Activated T-helper 1 cell treated with anti-CD3 and anti-CD28 coated beads, Interleukin-12 subunit alpha, Interleukin-12 subunit beta, Interleukin-2, Interleukin-4 antibody, amounts not matched to agents 30 ng/mL and 10 ng/mL and 1 ng/mL, durations not matched to agents 14 hours and 24 hours and 36 hours (primary cell): ENCODE results near the gene LLCFC1. TPM values are rescaled to one million over a fixed set of nuclear protein-coding genes. Genes with fewer than 3 reads are reported as not detected.
"Not testable (repeated sequence)": the region's sequence is repeated elsewhere in the genome, so short reads cannot be mapped to it uniquely, and the experiment has no call there.

Experiments used
- DNase-seq: peaks from one replicate; pipeline ENCODE4 v3.0.0; 2021; ENCODE audit warnings: low spot score
- H3K27ac Mint-ChIP-seq: one replicate; pipeline ENCODE4 v1.8.0; 2021; ENCODE audit warnings: mild to moderate bottlenecking, mixed read lengths
- H3K27me3 Mint-ChIP-seq: one replicate; pipeline ENCODE4 v1.8.0; 2022; ENCODE audit warnings: mild to moderate bottlenecking, moderate library complexity, mixed read lengths; ENCODE audit not compliant: insufficient read depth
- H3K36me3 Mint-ChIP-seq: one replicate; pipeline ENCODE4 v1.8.0; 2021; ENCODE audit warnings: low read depth, mixed read lengths
- H3K4me1 Mint-ChIP-seq: one replicate; pipeline ENCODE4 v1.8.0; 2021; ENCODE audit warnings: low read depth, mixed read lengths
- H3K4me3 Mint-ChIP-seq: one replicate; pipeline ENCODE4 v1.8.0; 2021; ENCODE audit warnings: mild to moderate bottlenecking, moderate library complexity, mixed read lengths
- H3K9me3 Mint-ChIP-seq: one replicate; pipeline ENCODE4 v1.8.0; 2021; ENCODE audit warnings: mixed read lengths
- intact Hi-C: fragments of 100-400 bp; cut with micrococcal nuclease; formaldehyde crosslinking; loops from one replicate; pipeline ENCODE4 v1.15.1; 2024
- total RNA-seq: library from RNA; stranded (reverse); gene quantifications from 2 replicates; pipeline ENCODE4 v1.2.3, GENCODE V29; 2022

Gene LLCFC1
- total RNA-seq, 1 donor from 2014 or later: not detected

DNA sequence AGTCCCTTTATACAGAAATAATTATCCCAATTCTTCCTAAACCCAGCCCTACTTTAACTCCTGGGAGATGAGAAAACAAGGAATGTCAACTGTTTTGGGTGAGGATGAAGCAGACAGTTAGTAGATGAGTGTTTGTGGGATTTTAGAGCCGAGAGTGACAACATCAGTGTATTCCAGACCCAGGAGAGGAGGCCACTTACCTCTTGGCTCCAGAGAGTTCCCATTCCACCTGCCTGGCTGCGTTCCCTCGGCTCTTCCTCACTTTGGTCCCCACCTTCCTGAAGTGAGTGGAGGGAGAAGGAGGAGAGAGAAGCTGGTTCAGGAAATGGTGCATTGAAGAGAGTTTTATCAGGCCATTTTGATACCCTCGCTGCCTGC is 22.3 kb downstream of the LLCFC1 start:
- Mint-ChIP-seq H3K9me3 (no peaks in the 10 kb centered on the region), H3K27ac (no peak overlapping the region), H3K4me1 (no peaks in the 10 kb centered on the region), H3K4me3 (no peak overlapping the region), H3K27me3 (peaks cover 15% of the 10 kb centered on the region), H3K36me3 (no peaks in the 10 kb centered on the region)
- DNase-seq: no peak
- intact Hi-C loops: no loop called here

DNA sequence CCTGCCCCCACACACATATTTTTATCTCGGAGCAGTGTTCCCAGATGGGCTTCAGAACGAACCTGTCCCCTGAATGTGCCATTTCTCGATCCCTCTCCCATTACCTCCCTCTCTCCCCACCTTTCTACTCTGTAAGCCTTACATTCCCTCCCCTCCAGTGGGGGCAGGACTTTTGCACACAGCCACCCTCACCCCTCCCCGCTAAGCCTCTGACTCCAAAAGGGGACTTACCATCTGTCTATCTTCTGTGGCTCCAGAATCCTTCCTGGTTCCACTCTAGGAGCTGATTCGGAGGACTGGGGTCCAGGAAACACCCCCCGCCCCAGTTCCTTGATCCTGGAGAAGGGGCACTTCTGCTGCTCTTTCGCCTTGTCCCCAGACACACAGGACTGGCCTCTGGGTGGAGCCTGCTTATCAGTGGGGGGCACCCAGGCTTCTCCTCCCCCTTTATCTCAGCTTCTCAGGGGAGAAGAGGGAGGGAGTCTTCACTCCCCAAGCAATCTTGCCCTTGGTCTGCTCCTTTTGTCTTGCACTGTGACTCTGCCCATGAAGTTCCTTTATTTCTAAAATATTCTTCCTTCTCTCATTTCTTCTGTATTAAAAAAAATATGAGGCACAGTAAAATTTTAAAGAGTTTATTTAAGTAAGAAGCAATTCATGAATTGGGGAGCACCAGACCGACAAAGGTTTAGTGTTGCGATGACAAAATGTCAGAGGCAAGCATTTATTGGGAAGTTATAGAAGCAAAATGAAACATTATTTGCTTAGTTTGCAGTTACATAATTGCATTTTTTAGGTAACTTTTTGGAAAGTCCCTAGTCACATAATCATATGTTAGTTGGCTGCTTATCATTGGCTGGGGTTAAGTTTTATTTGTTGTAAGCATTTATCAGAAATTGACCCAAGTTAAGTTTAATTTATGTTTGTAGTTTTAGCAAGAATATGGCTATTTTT is 23.0 kb downstream of the LLCFC1 start, which contains the start of gene KEL:
Gene KEL (minus strand): TSS at position 391 of the 954 bp plus-strand sequence. CDS start 157 bp downstream, at position 234.
- no peak within 1 kb of the TSS for H3K4me3 Mint-ChIP-seq
- DNase-seq: no peak
- peaks cover 20% of the 10 kb centered on the region for H3K27me3 Mint-ChIP-seq
- no peaks in the 10 kb centered on the region for H3K9me3 Mint-ChIP-seq
- intact Hi-C loops: no loop called here
- H3K27ac Mint-ChIP-seq: no peak within 1 kb of the TSS
- no peaks in the 10 kb centered on the region for H3K4me1 Mint-ChIP-seq
- H3K36me3 Mint-ChIP-seq: no peaks in the 10 kb centered on the region

DNA sequence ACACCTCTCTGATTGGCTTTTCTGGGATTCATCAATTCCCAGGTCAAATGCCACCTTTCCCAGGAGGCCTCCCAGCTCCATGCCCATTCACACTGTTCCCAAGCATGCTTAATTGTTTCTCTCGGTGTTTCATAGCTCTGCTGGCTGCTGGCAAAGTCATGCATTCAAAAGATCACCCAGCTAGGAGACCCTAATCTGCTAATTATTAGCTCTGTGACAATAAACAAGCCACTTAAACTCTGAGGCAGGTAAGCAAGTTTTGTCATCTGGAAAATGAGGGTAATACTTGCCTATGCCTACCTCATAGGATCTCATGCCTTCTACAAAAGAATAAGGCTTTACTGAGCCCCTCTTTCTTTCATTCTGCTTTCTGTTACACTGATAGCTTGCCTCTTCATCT is 23.7 kb downstream of the LLCFC1 start:
- H3K27me3 Mint-ChIP-seq: peaks cover 20% of the 10 kb centered on the region
- H3K27ac Mint-ChIP-seq: no peak overlapping the region
- no peak overlapping the region for H3K4me3 Mint-ChIP-seq
- no peaks in the 10 kb centered on the region for H3K36me3 Mint-ChIP-seq
- no peaks in the 10 kb centered on the region for H3K9me3 Mint-ChIP-seq
- no peak for DNase-seq
- no peaks in the 10 kb centered on the region for H3K4me1 Mint-ChIP-seq
- intact Hi-C loops: no loop called here

DNA sequence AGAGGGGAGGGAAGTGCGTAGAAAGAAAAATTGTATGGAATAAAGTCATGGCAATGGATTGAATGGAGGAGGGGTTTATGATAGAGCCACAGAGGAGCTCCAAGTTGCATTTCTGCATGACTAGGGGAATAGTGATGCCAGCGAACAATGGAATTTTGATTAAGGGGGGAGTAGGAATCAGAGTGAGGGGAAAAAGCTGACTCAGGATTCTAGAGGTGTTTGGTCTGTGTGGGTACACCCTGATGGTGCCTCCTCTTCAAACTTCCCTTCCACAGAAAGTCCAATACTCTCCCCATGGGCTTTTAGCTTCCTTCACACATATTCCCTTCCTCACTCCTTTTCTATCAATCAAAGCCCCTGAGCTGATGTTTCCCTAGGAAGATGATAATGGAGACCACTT is 24.7 kb downstream of the LLCFC1 start:
- no peak for DNase-seq
- no peaks in the 10 kb centered on the region for H3K36me3 Mint-ChIP-seq
- no peak overlapping the region for H3K4me3 Mint-ChIP-seq
- intact Hi-C loops: no loop called here
- H3K27me3 Mint-ChIP-seq: peaks cover 16% of the 10 kb centered on the region
- no peaks in the 10 kb centered on the region for H3K4me1 Mint-ChIP-seq
- H3K27ac Mint-ChIP-seq: no peak overlapping the region
- H3K9me3 Mint-ChIP-seq: no peaks in the 10 kb centered on the region

DNA sequence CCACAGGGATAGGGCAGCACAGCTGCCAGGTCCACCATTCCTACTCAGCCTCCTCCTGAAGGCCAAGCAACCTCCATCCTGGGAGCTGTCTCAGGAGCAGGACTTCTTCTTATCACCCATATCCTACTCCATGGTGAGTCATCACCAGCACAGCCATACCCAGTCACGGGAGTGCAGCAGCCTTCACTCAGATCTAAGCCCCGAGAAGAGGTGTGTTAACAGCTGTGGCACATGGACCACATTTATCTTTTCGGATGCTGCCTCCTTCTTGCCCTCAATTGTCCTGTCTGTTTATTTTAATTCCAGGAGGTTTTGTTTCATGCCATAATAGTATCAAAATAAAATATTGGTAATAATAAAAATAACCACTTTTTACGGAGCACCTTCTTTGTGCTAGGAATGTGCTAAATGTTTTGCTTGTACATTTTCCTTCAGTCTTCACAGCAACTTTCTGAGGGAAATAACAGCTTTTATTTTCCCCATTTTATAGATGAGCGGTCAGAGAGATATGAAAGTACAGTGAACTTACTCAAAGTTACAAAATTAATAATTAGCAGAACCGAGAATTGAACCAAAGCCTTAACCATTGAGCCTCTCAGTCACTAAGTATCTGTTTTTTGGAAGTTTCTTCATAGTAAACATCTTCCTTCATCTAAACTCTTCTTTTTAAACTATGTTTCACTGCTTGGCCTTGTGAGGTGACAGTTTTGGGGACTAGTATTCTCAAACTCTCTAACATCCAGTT is 25.4 kb downstream of the LLCFC1 start:
- Mint-ChIP-seq H3K27ac (no peak overlapping the region), H3K4me3 (no peak overlapping the region), H3K36me3 (no peaks in the 10 kb centered on the region), H3K4me1 (no peaks in the 10 kb centered on the region), H3K27me3 (peaks cover 11% of the 10 kb centered on the region), H3K9me3 (no peaks in the 10 kb centered on the region)
- no peak for DNase-seq
- intact Hi-C loops: no loop called here

DNA sequence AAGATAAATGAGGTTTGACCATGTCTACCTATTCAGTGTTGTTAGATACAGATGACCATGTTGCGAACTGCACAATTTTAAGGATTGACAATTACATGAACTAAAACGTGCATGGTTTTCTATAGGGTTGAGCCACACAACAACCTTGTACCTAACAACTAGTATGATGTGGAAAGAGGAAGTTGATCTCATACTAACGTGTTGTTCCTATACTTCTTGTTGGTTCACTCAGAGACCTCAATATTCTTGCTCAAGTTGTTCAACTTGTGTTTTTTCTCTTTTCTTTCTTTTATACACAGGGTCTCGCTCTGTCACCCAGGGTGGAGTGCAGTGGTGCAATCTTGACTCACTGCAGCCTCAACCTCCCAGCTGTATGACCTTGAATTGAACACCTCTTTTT is 28.9 kb downstream of the LLCFC1 start:
- Mint-ChIP-seq H3K4me1 (no peaks in the 10 kb centered on the region), H3K4me3 (no peak overlapping the region), H3K9me3 (no peaks in the 10 kb centered on the region), H3K36me3 (no peaks in the 10 kb centered on the region), H3K27me3 (peaks cover 10% of the 10 kb centered on the region), H3K27ac (no peak overlapping the region)
- intact Hi-C loops: no loop called here
- no peak for DNase-seq

DNA sequence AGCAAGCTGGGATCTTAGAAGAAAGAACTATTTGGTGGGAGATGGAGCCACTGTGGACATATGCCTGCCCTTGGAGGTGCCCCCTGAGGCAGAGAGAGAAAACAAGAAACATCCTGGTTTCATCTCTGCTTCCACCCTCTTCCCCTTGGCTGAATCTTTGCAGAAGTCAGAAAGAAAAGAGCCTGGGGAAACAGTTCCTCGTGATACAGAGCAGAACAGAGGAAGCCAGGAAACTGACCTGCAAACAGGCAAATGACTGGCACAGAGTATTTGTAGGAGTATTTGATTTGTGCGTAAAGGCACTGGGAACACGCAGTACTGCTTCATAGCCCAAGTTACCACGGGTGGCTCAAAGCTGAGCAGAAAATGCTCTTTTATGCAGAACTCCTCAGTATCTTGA is 29.9 kb downstream of the LLCFC1 start:
- Mint-ChIP-seq H3K9me3 (no peaks in the 10 kb centered on the region), H3K4me3 (no peak overlapping the region), H3K27me3 (peaks cover 8% of the 10 kb centered on the region), H3K27ac (no peak overlapping the region), H3K36me3 (no peaks in the 10 kb centered on the region), H3K4me1 (no peaks in the 10 kb centered on the region)
- no peak for DNase-seq
- intact Hi-C loops: no loop called here

DNA sequence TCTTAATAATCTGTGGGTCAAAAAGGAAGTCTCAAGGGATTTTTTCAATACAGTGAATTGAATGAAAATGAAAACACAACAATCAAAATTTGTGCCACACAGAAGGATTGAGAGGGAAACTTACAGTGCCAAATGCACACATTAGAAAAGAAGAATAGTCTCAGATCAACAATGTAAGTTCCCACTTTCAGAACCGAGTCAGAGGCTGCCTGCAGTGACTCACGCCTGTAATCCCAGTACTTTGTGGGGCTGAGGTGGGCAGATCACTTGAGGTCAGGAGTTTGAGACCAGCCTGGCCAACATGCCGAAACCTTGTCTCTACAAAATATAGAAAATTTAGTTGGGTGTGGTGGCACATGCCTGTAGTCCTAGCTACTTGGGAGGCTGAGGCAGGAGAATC is 35.3 kb downstream of the LLCFC1 start:
- Mint-ChIP-seq H3K9me3 (peaks cover 3% of the 10 kb centered on the region), H3K36me3 (no peaks in the 10 kb centered on the region), H3K4me1 (no peaks in the 10 kb centered on the region), H3K27me3 (peaks cover 3% of the 10 kb centered on the region), H3K27ac (no peak overlapping the region), H3K4me3 (no peak overlapping the region)
- intact Hi-C loops: no loop called here
- no peak for DNase-seq

DNA sequence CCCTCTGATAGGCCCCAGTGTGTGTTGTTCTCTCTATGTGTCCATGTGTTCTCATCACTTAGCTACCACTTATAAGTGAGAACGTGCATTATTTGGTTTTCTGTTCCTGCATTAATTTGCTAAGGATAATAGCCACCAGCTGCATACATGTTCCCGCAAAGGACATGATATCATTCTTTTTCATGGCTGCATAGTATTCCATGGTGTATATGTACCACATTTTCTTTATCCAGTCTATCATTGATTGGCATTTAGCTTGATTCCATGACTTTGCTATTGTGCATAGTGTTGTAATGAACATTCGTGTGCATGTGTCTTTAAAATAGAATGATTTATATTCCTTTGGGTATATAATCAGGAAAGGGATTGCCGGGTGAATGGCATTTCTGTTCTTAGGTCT is 39.1 kb downstream of the LLCFC1 start:
- DNase-seq, H3K27me3 Mint-ChIP-seq, H3K9me3 Mint-ChIP-seq, H3K4me1 Mint-ChIP-seq, intact Hi-C loops, H3K36me3 Mint-ChIP-seq, H3K4me3 Mint-ChIP-seq, H3K27ac Mint-ChIP-seq: not testable (repeated sequence)

DNA sequence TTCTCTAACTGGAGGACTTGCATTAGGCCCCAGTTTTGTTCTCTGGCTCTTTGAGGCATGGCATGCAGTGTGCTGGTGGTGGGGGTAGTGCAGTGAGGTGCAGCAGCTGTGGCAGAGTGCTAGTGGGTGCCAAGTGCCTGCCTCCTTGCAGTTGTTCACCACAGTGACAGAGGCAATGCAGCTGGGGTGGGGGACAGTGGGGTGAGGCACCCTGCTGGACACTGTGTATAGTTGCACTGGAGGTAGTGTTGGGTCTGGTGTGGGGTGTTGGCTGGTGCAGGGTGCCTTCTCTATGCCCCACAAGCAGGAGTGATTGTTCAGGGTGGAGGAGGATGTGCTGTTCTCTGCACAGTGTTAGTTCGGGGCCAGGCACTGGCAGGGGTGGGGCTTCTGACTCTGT is 44.5 kb downstream of the LLCFC1 start:
- Mint-ChIP-seq H3K9me3 (no peaks in the 10 kb centered on the region), H3K27me3 (no peaks in the 10 kb centered on the region), H3K27ac (no peak overlapping the region), H3K36me3 (no peaks in the 10 kb centered on the region), H3K4me3 (no peak overlapping the region), H3K4me1 (no peaks in the 10 kb centered on the region)
- intact Hi-C loops: no loop called here
- no peak for DNase-seq

DNA sequence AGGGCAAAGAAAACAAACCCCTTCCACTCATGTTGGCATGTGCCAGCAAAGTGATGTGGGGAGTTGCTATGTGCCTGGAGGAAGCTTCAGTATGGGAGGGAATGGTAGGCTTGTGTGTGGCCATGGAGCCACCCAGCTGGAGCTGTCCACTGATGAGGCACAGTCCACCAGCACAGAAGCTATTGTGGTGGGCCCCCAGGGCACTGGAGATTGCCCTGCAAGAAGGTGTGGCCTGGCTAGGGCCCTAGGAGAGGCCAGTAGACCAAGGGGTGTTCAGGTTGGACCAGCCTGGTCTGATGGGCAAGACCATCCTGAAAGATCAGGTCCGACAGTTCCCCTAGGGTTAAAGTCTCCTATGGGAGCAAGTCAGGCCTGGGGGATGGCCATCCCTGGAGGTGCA is 45.0 kb downstream of the LLCFC1 start:
- H3K4me1 Mint-ChIP-seq: no peaks in the 10 kb centered on the region
- no peak overlapping the region for H3K4me3 Mint-ChIP-seq
- no peaks in the 10 kb centered on the region for H3K9me3 Mint-ChIP-seq
- DNase-seq: no peak
- H3K36me3 Mint-ChIP-seq: no peaks in the 10 kb centered on the region
- intact Hi-C loops: no loop called here
- H3K27me3 Mint-ChIP-seq: no peaks in the 10 kb centered on the region
- no peak overlapping the region for H3K27ac Mint-ChIP-seq
